Glomerular visceral epithelial cell (primary cell): Measurements from ENCODE around the gene NIPAL1.

Source experiments
- DNase-seq: peaks from one replicate; pipeline ENCODE4 v3.0.0-alpha.2; 2016; ENCODE audit errors: extremely low spot score

NIPAL1 gene

GRCh38 chr4:48025005-48025404 lies 8.4 kb downstream of the NIPAL1 start:
- no peak for DNase-seq

- DNase-seq: no peak
These were observed 11.1 kb downstream of the NIPAL1 start for GRCh38 chr4:48027653-48028052.

GRCh38 chr4:48028696-48029095 lies 12.1 kb downstream of the NIPAL1 start:
- DNase-seq: no peak

- no peak for DNase-seq
These were observed 13.9 kb downstream of the NIPAL1 start for GRCh38 chr4:48030470-48030869.

GRCh38 chr4:48031802-48032525 lies 15.4 kb downstream of the NIPAL1 start:
- DNase-seq: no peak

GRCh38 chr4:48032721-48033120 lies 16.1 kb downstream of the NIPAL1 start:
- no peak for DNase-seq

- no peak for DNase-seq
These were observed 16.8 kb downstream of the NIPAL1 start for GRCh38 chr4:48033412-48033811.

- DNase-seq: peak; percentile 23
These were observed 17.3 kb downstream of the NIPAL1 start for GRCh38 chr4:48033825-48034413.

- no peak for DNase-seq
These were observed 19.4 kb downstream of the NIPAL1 start for GRCh38 chr4:48035952-48036351.

- DNase-seq: no peak
These were observed 20.5 kb downstream of the NIPAL1 start for GRCh38 chr4:48037117-48037462.

GRCh38 chr4:48038666-48039065 lies 22.1 kb downstream of the NIPAL1 start:
- DNase-seq: no peak

GRCh38 chr4:48039561-48039960 lies 23.0 kb downstream of the NIPAL1 start:
- no peak for DNase-seq

GRCh38 chr4:48041535-48042137 lies 25.1 kb downstream of the NIPAL1 start:
- no peak for DNase-seq

GRCh38 chr4:48042979-48043461 lies 26.4 kb downstream of the NIPAL1 start:
- no peak for DNase-seq

- DNase-seq: no peak
These were observed 26.9 kb downstream of the NIPAL1 start for GRCh38 chr4:48043504-48043903.

GRCh38 chr4:48044298-48044697 lies 27.7 kb downstream of the NIPAL1 start:
- DNase-seq: no peak

- DNase-seq: no peak
These were observed 29.5 kb downstream of the NIPAL1 start for GRCh38 chr4:48046059-48046458.

- peak; percentile 36 for DNase-seq
These were observed 30.9 kb downstream of the NIPAL1 start for GRCh38 chr4:48047421-48047844.

GRCh38 chr4:48047896-48048295 lies 31.3 kb downstream of the NIPAL1 start:
- DNase-seq: no peak

- DNase-seq: no peak
These were observed 32.9 kb downstream of the NIPAL1 start for GRCh38 chr4:48049483-48049882.

- DNase-seq: no peak
These were observed 34.5 kb downstream of the NIPAL1 start for GRCh38 chr4:48051078-48051477.

GRCh38 chr4:48058617-48059530 lies 42.3 kb downstream of the NIPAL1 start:
- DNase-seq: no peak
